Testis (tissue), 3 donors: Measurements from ENCODE around the gene QPCT. TPM values are rescaled to one million over a fixed set of nuclear protein-coding genes. Genes with fewer than 3 reads are reported as not detected.
A peak's percentile ranks its signal among the peaks of the same experiment; 100 is the strongest.

Experiments
- DNase-seq: peaks from one replicate; pipeline ENCODE4 v3.0.0-alpha.2; 2019
- H3K27ac ChIP-seq, 2 donors: fragments of 200-600 bp; sonication (generic); one replicate each; pipeline ENCODE4 v1.5.1; 2019
- H3K27me3 ChIP-seq: fragments of 200-600 bp; sonication (generic); one replicate; pipeline ENCODE4 v1.5.1; 2019
- H3K36me3 ChIP-seq: fragments of 200-600 bp; sonication (generic); one replicate; pipeline ENCODE4 v1.5.1; 2017; ENCODE audit warnings: low read depth; ENCODE audit errors: missing control alignments
- H3K4me1 ChIP-seq: fragments of 200-600 bp; sonication (generic); one replicate; pipeline ENCODE4 v1.5.1; 2019
- H3K4me3 ChIP-seq, 2 donors: fragments of 200-600 bp; sonication (generic); one replicate each; pipeline ENCODE4 v1.5.1; 2017 to 2019
- H3K9me3 ChIP-seq: fragments of 200-600 bp; sonication (generic); one replicate; pipeline ENCODE4 v1.5.1; 2017
- CTCF ChIP-seq, 3 experiments: fragments of 450-650 bp in 2 of 3; fragments of 200-600 bp in 1 of 3; sonication (generic) in 1 of 3; IDR thresholded peaks; one replicate each; pipeline ENCODE4 v1.5.1; 2016 to 2019; ENCODE audit warnings: antibody characterized with exemption in 3 of 3, mild to moderate bottlenecking in 2 of 3, moderate library complexity in 1 of 3
- POLR2A ChIP-seq: fragments of 450-650 bp; IDR thresholded peaks from one replicate; pipeline ENCODE4 v1.6.1; 2017; ENCODE audit warnings: antibody characterized with exemption, mild to moderate bottlenecking, moderate library complexity
- WGBS, 2 donors: methylation state at CpG; one replicate each; pipeline ENCODE4 v1.1.5; 2018; 5-methylcytosine and 5-hydroxymethylcytosine counted together
- intact Hi-C: fragments of 100-400 bp; cut with DNase I; formaldehyde crosslinking; loops from one replicate; pipeline ENCODE4 v1.15.1; 2023; ENCODE audit warnings: low total_unique reads
- polyA plus RNA-seq: library from polyadenylated mRNA; stranded (reverse); fragments of 350-450 nt; fragmentation: Illumina TruSeq; extraction: RNeasy Lipid Tissue Mini Kit (QIAGEN cat#74804); gene quantifications from one replicate; pipeline ENCODE4 v1.2.3, GENCODE V29; 2014; ENCODE audit warnings: low read depth, low replicate concordance; ENCODE audit not compliant: insufficient read depth
- total RNA-seq, 2 donors: library from RNA; depleted of rRNA; stranded (reverse); fragments of >200 nt; gene quantifications; one replicate each; pipeline ENCODE4 v1.2.3, GENCODE V29; 2016

QPCT gene
- total and polyA plus RNA-seq, 3 donors from 2014 or later: 2.9 to 5.6 (median 3.2) TPM

GRCh38 chr2:37323781-37324535, 20.5 kb upstream of the QPCT start:
- Histone ChIP-seq H3K4me1 (peaks cover 9% of the 10 kb centered on the region), H3K36me3 (no peaks in the 10 kb centered on the region), H3K9me3 (no peaks in the 10 kb centered on the region), H3K4me3 (peak overlapping the region; percentile 83), H3K27ac (peak overlapping the region; percentile 88 to 95), H3K27me3 (no peaks in the 10 kb centered on the region)
- DNase-seq: peak; percentile 52
- intact Hi-C loops: no loop called here
- 1 to 3% methylated on average over 35 to 44 of the region's 61 CpGs for WGBS, 2 donors
- TF ChIP-seq CTCF (IDR thresholded peaks at IDR 0.05) (no peak), POLR2A (no peak)

- peak overlapping the region; percentile 83 for H3K4me3 ChIP-seq
- WGBS, 2 donors: no CpG with 5 or more reads among the region's 33 CpGs
- H3K27ac ChIP-seq: peak overlapping the region; percentile 88 to 95
- no peaks in the 10 kb centered on the region for H3K9me3 ChIP-seq
- TF ChIP-seq CTCF (IDR thresholded peaks at IDR 0.05): no peak
- no peak for TF ChIP-seq POLR2A
- intact Hi-C loops: no loop called here
- no peaks in the 10 kb centered on the region for H3K27me3 ChIP-seq
- DNase-seq: no peak
- H3K4me1 ChIP-seq: peaks cover 9% of the 10 kb centered on the region
- no peaks in the 10 kb centered on the region for H3K36me3 ChIP-seq
Observed at GRCh38 chr2:37324536-37324785, 20.0 kb upstream of the QPCT start.

GRCh38 chr2:37324786-37325624, 19.4 kb upstream of the QPCT start, which contains the start of gene PRKD3:
PRKD3 (minus strand) TSS chr2:37324833; CDS start chr2:37316524, 8,309 bp downstream.
- peak; percentile 2 for TF ChIP-seq POLR2A
- TF ChIP-seq CTCF (IDR thresholded peaks at IDR 0.05): no peak
- peak within 1 kb of the TSS; percentile 83 for H3K4me3 ChIP-seq
- DNase-seq: peak; percentile 80
- 1% methylated on average over 10 to 72 of the region's 79 CpGs for WGBS, 2 donors
- peaks cover 9% of the 10 kb centered on the region for H3K4me1 ChIP-seq
- H3K27ac ChIP-seq: peak within 1 kb of the TSS; percentile 88 to 95
- intact Hi-C loops: no loop called here
- H3K36me3 ChIP-seq: no peaks in the 10 kb centered on the region
- no peaks in the 10 kb centered on the region for H3K27me3 ChIP-seq
- H3K9me3 ChIP-seq: no peaks in the 10 kb centered on the region

GRCh38 chr2:37325625-37326071, 18.8 kb upstream of the QPCT start:
- DNase-seq: peak; percentile 16
- H3K27ac ChIP-seq: peak overlapping the region; percentile 88 to 95
- intact Hi-C loops: no loop called here
- no peaks in the 10 kb centered on the region for H3K27me3 ChIP-seq
- no peaks in the 10 kb centered on the region for H3K9me3 ChIP-seq
- 69 to 72% methylated on average over 12 of the region's 12 CpGs for WGBS, 2 donors
- H3K36me3 ChIP-seq: no peaks in the 10 kb centered on the region
- H3K4me1 ChIP-seq: peaks cover 9% of the 10 kb centered on the region
- TF ChIP-seq POLR2A (no peak), CTCF (IDR thresholded peaks at IDR 0.05) (no peak)
- peak overlapping the region; percentile 83 for H3K4me3 ChIP-seq
